ENCODE results near the gene PMEPA1. TPM values are rescaled to one million over a fixed set of nuclear protein-coding genes. Genes with fewer than 3 reads are reported as not detected.

The PMEPA1 gene
- total and polyA plus RNA-seq, 2 donors (not counting 3 experiments of a cell fraction or from before 2014, with no cell fraction given) = 31.6 to 33.2 TPM

DNA sequence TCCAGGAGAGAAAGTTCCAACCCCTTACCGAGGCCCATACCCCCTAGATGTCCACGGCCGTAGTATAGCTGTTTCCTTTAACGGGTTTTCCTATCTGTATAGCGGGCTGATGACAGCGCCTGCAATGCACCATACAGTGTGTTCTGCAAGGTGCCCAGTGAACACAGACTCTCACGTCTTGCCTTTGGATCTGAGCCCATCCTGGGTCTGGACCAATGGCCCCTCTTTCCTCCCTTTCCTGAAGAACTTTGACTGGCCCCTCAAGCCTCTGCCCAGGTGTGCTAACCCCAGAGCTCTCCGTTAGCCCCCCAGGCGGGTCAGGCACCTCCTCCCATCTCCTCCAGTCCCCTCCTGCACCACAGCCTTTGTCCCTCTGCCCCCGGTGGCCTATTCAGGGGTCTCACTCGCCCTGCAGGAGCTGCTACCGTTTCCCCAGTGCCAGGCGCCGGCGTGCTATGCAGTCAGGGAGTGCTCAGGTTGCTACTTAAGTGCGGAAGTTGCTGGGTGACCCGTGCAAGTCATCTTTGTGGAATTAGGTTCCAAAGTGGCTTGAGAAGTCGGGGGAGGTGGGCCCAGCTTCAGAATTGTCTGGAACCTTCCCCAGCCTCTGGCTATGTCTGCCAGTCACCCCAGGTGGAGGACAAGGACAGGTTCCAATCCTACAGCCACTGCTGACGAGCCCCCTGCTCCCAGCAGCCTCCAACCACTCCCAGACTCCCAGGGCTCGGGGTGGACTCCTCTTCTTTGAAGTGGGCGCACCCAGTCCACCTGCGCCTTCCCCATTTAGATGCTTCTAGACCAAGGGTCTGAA, 54.6 kb downstream of the PMEPA1 start:
- no peak for TF ChIP-seq POLR2AphosphoS5 (IDR thresholded peaks at IDR 0.05; ENCODE audit: insufficient read depth, low read depth, low read length)
- Histone ChIP-seq H3K36me3 (ENCODE audit: control insufficient read depth in 2 of 2, extremely low read depth in 1 of 2, insufficient read depth in 2 of 2, low read length in 2 of 2) (peaks cover 3 to 26% of the 10 kb centered on the region in 2 experiments), H3K79me2 (ENCODE audit: control insufficient read depth, insufficient read depth, low read length) (no peaks in the 10 kb centered on the region), H3K9ac (replicated peaks; ENCODE audit: extremely low read depth, insufficient read depth, low read length) (no peak overlapping the region), H3K27ac (ENCODE audit: insufficient read depth, low read depth, low read length) (no peak overlapping the region), H2AFZ (ENCODE audit: low read depth, low read length) (no peak overlapping the region), H3K27me3 (ENCODE audit: control insufficient read depth in 2 of 2, insufficient read depth in 2 of 2, low read length in 2 of 2) (no peaks in the 10 kb centered on the region), H3K9me3 (replicated peaks; ENCODE audit: control insufficient read depth, insufficient read depth, low read length) (no peaks in the 10 kb centered on the region), H3K4me3 (replicated peaks in 1 of 3; ENCODE audit: insufficient read depth in 1 of 3, low read depth in 1 of 3, low read length in 3 of 3) (no peak overlapping the region), H3K4me2 (ENCODE audit: insufficient read depth, low read length) (no peak overlapping the region), H3K9me1 (replicated peaks; ENCODE audit: control insufficient read depth, extremely low read depth, insufficient read depth, low read length) (no peaks in the 10 kb centered on the region), H3K4me1 (ENCODE audit: control insufficient read depth, extremely low read depth, insufficient read depth, low read length) (no peaks in the 10 kb centered on the region), H4K20me1 (replicated peaks; ENCODE audit: control insufficient read depth, extremely low read depth, insufficient read depth, low read length) (no peaks in the 10 kb centered on the region)
- ChIA-PET CTCF (interaction anchor here (0.6 to 4.5 kb wide), 10 partner anchors 12 to 555 kb away, joined by 3 to 89 read pairs (median 6); no protein-coding TSS in a partner anchor), POLR2A (no interaction called here)
- FAIRE-seq (no peak), DNase-seq (ENCODE audit: low read depth, low spot score) (no peak)
- intact Hi-C loops (cut with micrococcal nuclease) (loop anchor here (1.0 to 10.0 kb wide), 9 partner anchors 33 to 554 kb away; partner anchors contain the start of gene PMEPA1), dilution Hi-C loops (cut with MboI; ENCODE audit: extremely low pct_ligation_motif_present, low sequenced_read_pairs) (no loop called here)
- no TSS peak for BruUV-seq (replicated peaks)

DNA sequence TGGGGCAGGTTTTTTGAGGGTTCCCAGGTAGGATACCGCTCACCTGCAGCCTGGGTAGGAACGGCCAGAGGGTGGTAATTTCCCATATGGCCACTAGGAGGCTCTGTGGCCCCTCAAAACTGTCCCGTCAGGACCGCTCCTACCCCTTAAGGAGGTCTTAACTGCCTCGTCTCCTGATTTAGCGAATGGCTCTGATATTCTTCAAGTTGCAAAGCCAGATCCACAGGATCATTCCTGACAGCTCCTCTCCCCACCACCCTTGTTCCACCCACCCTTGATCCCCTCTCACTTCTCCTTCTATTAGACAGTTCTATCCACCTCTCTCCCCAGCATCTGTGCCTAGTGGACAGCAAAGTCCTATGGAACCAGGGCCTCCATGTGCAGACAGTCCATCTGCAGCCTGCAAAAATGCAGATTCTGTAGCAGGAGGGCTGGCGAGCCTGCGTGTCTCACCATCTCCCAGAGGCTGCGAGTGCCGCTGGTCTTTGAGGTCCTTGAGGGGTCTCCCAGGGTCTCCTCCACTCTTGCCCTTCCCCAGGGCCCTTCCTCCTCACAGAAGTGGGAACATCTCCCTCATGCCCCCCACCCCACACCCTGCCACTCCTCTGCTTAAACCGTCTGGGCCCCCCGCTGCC, 55.3 kb downstream of the PMEPA1 start:
- no peaks in the 10 kb centered on the region for H3K9me1 ChIP-seq (replicated peaks; ENCODE audit: control insufficient read depth, extremely low read depth, insufficient read depth, low read length)
- DNase-seq (ENCODE audit: low read depth, low spot score) = peak; percentile 69
- H3K27ac ChIP-seq (ENCODE audit: insufficient read depth, low read depth, low read length) = no peak overlapping the region
- H4K20me1 ChIP-seq (replicated peaks; ENCODE audit: control insufficient read depth, extremely low read depth, insufficient read depth, low read length) = no peaks in the 10 kb centered on the region
- CTCF ChIA-PET = interaction anchor here (0.6 to 4.5 kb wide), 33 partner anchors 11 to 541 kb away, joined by 3 to 89 read pairs (median 4); partner anchors contain the start of genes PMEPA1 and ZBP1
- dilution Hi-C loops (cut with MboI; ENCODE audit: extremely low pct_ligation_motif_present, low sequenced_read_pairs) (no loop called here), intact Hi-C loops (cut with micrococcal nuclease) (loop anchor here (1.0 to 10.0 kb wide), 9 partner anchors 32 to 555 kb away; partner anchors contain the start of gene PMEPA1)
- TF ChIP-seq FOS (IDR thresholded peaks at IDR 0.05; ENCODE audit: borderline replicate concordance, insufficient read depth, low read length) (no peak), POLR2A (IDR thresholded peaks at IDR 0.05; ENCODE audit: low read depth, low read length) (no peak), JUN (IDR thresholded peaks at IDR 0.05; ENCODE audit: borderline replicate concordance, insufficient read depth, insufficient read length, low read depth) (no peak)
- TF ChIP-seq, protein P1, sequence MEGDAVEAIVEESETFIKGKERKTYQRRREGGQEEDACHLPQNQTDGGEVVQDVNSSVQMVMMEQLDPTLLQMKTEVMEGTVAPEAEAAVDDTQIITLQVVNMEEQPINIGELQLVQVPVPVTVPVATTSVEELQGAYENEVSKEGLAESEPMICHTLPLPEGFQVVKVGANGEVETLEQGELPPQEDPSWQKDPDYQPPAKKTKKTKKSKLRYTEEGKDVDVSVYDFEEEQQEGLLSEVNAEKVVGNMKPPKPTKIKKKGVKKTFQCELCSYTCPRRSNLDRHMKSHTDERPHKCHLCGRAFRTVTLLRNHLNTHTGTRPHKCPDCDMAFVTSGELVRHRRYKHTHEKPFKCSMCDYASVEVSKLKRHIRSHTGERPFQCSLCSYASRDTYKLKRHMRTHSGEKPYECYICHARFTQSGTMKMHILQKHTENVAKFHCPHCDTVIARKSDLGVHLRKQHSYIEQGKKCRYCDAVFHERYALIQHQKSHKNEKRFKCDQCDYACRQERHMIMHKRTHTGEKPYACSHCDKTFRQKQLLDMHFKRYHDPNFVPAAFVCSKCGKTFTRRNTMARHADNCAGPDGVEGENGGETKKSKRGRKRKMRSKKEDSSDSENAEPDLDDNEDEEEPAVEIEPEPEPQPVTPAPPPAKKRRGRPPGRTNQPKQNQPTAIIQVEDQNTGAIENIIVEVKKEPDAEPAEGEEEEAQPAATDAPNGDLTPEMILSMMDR (IDR thresholded peaks at IDR 0.05; ENCODE audit: extremely low read depth in 1 of 2, insufficient read depth in 1 of 2, low read depth in 1 of 2, low read length in 2 of 2) = peak; percentile 82 to 85
- H3K27me3 ChIP-seq (ENCODE audit: control insufficient read depth in 2 of 2, insufficient read depth in 2 of 2, low read length in 2 of 2) = no peaks in the 10 kb centered on the region
- H3K36me3 ChIP-seq (ENCODE audit: control insufficient read depth in 2 of 2, extremely low read depth in 1 of 2, insufficient read depth in 2 of 2, low read length in 2 of 2) = peaks cover 3 to 26% of the 10 kb centered on the region in 2 experiments
- no peaks in the 10 kb centered on the region for H3K4me1 ChIP-seq (ENCODE audit: control insufficient read depth, extremely low read depth, insufficient read depth, low read length)
- H3K4me2 ChIP-seq (ENCODE audit: insufficient read depth, low read length) = no peak overlapping the region
- POLR2A ChIA-PET = no interaction called here
- no peaks in the 10 kb centered on the region for H3K79me2 ChIP-seq (ENCODE audit: control insufficient read depth, insufficient read depth, low read length)
- H3K9me3 ChIP-seq (replicated peaks; ENCODE audit: control insufficient read depth, insufficient read depth, low read length) = no peaks in the 10 kb centered on the region
- no peak overlapping the region for H3K4me3 ChIP-seq (replicated peaks in 1 of 3; ENCODE audit: insufficient read depth in 1 of 3, low read depth in 1 of 3, low read length in 3 of 3)
- no TSS peak for BruUV-seq (replicated peaks)
- no peak overlapping the region for H2AFZ ChIP-seq (ENCODE audit: low read depth, low read length)
- peak; percentile 76 for FAIRE-seq
- H3K9ac ChIP-seq (replicated peaks; ENCODE audit: extremely low read depth, insufficient read depth, low read length) = no peak overlapping the region

Data from endothelial cell of umbilical vein (primary cell).